ENCODE results near the gene PRDM16. TPM values are rescaled to one million over a fixed set of nuclear protein-coding genes. Genes with fewer than 3 reads are reported as not detected.

Gene PRDM16
- total and polyA plus RNA-seq, 4 donors, result 0.05 to 0.67 (median 0.19) TPM

DNA sequence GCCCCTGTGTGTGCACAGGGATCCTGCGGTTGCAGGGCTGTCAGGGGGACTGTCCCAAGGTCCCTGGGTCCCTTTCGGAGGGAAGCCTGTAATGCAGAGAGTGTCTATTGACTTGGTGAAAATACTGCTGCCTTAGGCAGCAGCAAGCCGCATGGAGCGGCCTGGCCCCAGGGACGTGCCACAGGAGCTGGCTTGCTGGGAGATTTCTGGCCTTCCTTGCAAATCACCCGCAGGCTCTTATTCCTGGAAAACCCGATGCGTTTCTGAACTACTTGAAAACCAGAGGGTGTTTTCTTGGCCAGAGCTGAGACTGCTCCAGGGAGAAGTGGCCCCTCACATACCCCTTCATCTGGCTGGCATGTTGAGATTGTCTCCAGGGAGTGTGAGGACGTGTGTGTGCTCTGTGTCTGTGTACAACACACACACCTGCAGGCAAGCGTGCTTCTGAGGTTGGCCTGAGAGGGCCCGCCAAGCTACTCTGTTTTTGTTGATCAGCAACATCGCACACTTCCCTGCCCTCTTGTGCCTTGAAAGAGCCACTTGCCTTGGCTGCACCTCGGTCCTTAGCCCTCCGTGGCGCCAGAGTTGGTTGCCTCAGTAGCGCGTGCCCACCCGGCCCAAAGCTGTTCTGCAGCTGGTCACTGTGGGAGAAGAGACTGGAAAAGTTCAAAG lies 10.5 kb downstream of the PRDM16 start:
- TF ChIP-seq TAF1 (conservative IDR thresholded peaks at IDR 0.05) (no peak), FOXA1 (IDR thresholded peaks at IDR 0.05) (no peak), SP1 (IDR thresholded peaks at IDR 0.05) (no peak), GABPA (IDR thresholded peaks at IDR 0.05 in 1 of 2, conservative IDR thresholded peaks at IDR 0.05 in 1 of 2) (no peak), NR2F2 (IDR thresholded peaks at IDR 0.05) (no peak), FOXA2 (IDR thresholded peaks at IDR 0.05) (no peak), RAD21 (IDR thresholded peaks at IDR 0.05) (no peak)
- TF ChIP-seq, protein P1, sequence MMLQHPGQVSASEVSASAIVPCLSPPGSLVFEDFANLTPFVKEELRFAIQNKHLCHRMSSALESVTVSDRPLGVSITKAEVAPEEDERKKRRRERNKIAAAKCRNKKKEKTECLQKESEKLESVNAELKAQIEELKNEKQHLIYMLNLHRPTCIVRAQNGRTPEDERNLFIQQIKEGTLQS (IDR thresholded peaks at IDR 0.05), result no peak
- TF ChIP-seq, protein P2, sequence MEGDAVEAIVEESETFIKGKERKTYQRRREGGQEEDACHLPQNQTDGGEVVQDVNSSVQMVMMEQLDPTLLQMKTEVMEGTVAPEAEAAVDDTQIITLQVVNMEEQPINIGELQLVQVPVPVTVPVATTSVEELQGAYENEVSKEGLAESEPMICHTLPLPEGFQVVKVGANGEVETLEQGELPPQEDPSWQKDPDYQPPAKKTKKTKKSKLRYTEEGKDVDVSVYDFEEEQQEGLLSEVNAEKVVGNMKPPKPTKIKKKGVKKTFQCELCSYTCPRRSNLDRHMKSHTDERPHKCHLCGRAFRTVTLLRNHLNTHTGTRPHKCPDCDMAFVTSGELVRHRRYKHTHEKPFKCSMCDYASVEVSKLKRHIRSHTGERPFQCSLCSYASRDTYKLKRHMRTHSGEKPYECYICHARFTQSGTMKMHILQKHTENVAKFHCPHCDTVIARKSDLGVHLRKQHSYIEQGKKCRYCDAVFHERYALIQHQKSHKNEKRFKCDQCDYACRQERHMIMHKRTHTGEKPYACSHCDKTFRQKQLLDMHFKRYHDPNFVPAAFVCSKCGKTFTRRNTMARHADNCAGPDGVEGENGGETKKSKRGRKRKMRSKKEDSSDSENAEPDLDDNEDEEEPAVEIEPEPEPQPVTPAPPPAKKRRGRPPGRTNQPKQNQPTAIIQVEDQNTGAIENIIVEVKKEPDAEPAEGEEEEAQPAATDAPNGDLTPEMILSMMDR (IDR thresholded peaks at IDR 0.05; ENCODE audit: low read depth, low read length, missing input control), result no peak
- H3K27ac ChIP-seq (ENCODE audit: low read depth in 1 of 2, low read length in 2 of 2), result no peak overlapping the region

DNA sequence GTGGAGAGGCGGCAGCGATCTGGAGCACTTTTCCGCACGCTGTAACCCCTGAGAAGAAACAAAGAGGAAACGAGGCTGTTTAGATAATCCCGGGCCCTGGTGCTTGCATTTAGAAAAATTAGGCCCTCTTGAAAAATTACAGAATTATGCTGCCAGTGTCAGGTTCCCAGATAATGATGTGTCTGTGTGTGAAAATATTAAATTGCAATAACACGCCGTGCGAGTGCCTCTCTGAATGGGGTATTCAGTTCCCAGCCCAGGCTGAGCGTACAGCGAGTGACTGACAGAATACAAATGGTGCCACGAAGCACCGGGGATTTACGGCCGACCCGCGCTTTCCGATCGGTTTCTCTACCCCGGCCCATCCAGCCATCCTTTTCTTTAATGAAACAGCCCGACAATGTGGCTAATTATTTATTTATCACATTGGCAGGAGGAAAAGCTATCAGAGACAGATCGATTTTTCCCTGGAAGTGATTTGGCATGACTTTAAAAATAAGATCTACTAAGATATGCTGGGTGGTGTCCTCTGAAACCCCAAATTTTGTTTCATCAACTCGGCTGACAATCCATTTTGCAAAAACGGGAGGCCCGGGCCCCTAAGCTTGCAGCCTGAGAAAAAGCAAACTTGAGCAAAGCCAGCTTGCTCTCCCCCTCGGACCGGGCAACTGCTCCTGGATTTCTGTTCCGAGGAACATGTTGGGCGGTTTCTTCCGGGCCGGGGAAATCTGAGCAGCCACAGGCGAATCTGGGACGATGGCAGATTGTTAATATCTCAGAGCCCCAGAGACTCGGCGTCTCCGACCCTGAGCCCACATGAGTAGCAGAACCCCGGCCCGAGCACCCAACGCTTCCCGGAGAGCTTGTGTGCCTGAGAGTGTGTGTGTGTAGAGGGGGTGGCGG lies 11.3 kb downstream of the PRDM16 start:
- no peak overlapping the region for H3K4me3 ChIP-seq (ENCODE audit: low read depth in 1 of 3, low read length in 3 of 3)
- TF ChIP-seq, protein P3, sequence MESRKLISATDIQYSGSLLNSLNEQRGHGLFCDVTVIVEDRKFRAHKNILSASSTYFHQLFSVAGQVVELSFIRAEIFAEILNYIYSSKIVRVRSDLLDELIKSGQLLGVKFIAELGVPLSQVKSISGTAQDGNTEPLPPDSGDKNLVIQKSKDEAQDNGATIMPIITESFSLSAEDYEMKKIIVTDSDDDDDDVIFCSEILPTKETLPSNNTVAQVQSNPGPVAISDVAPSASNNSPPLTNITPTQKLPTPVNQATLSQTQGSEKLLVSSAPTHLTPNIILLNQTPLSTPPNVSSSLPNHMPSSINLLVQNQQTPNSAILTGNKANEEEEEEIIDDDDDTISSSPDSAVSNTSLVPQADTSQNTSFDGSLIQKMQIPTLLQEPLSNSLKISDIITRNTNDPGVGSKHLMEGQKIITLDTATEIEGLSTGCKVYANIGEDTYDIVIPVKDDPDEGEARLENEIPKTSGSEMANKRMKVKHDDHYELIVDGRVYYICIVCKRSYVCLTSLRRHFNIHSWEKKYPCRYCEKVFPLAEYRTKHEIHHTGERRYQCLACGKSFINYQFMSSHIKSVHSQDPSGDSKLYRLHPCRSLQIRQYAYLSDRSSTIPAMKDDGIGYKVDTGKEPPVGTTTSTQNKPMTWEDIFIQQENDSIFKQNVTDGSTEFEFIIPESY (IDR thresholded peaks at IDR 0.05), result no peak
- TF ChIP-seq SP1 (IDR thresholded peaks at IDR 0.05), result no peak
- TF ChIP-seq, protein P4, sequence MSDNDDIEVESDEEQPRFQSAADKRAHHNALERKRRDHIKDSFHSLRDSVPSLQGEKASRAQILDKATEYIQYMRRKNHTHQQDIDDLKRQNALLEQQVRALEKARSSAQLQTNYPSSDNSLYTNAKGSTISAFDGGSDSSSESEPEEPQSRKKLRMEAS (IDR thresholded peaks at IDR 0.05), result no peak
- no peak for TF ChIP-seq NR2F2 (IDR thresholded peaks at IDR 0.05)
- no peak for TF ChIP-seq GABPA (IDR thresholded peaks at IDR 0.05 in 1 of 2, conservative IDR thresholded peaks at IDR 0.05 in 1 of 2)
- TF ChIP-seq, protein P1 (IDR thresholded peaks at IDR 0.05), result no peak
- TF ChIP-seq, protein P5, sequence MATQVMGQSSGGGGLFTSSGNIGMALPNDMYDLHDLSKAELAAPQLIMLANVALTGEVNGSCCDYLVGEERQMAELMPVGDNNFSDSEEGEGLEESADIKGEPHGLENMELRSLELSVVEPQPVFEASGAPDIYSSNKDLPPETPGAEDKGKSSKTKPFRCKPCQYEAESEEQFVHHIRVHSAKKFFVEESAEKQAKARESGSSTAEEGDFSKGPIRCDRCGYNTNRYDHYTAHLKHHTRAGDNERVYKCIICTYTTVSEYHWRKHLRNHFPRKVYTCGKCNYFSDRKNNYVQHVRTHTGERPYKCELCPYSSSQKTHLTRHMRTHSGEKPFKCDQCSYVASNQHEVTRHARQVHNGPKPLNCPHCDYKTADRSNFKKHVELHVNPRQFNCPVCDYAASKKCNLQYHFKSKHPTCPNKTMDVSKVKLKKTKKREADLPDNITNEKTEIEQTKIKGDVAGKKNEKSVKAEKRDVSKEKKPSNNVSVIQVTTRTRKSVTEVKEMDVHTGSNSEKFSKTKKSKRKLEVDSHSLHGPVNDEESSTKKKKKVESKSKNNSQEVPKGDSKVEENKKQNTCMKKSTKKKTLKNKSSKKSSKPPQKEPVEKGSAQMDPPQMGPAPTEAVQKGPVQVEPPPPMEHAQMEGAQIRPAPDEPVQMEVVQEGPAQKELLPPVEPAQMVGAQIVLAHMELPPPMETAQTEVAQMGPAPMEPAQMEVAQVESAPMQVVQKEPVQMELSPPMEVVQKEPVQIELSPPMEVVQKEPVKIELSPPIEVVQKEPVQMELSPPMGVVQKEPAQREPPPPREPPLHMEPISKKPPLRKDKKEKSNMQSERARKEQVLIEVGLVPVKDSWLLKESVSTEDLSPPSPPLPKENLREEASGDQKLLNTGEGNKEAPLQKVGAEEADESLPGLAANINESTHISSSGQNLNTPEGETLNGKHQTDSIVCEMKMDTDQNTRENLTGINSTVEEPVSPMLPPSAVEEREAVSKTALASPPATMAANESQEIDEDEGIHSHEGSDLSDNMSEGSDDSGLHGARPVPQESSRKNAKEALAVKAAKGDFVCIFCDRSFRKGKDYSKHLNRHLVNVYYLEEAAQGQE (IDR thresholded peaks at IDR 0.05), result no peak
- no peak for TF ChIP-seq JUND (IDR thresholded peaks at IDR 0.05)
- TF ChIP-seq TAF1 (conservative IDR thresholded peaks at IDR 0.05), result no peak
- no peak for TF ChIP-seq YY1 (IDR thresholded peaks at IDR 0.05)
- peaks cover 0 to 3% (median 0%) of the 10 kb centered on the region in 4 donors for H3K27me3 ChIP-seq (ENCODE audit: control insufficient read depth in 4 of 4, insufficient read depth in 4 of 4, low read length in 3 of 4)
- no peaks in the 10 kb centered on the region for H3K9me3 ChIP-seq (ENCODE audit: control insufficient read depth in 4 of 4, low read length in 3 of 4)
- H3K36me3 ChIP-seq (ENCODE audit: control insufficient read depth in 4 of 4, insufficient read depth in 3 of 4, low read depth in 1 of 4, low read length in 3 of 4), result no peaks in the 10 kb centered on the region
- no peaks in the 10 kb centered on the region for H3K4me1 ChIP-seq (ENCODE audit: control insufficient read depth in 4 of 4, insufficient read depth in 4 of 4, low read length in 3 of 4)
- H3K9ac ChIP-seq (ENCODE audit: low read depth in 1 of 2, low read length in 2 of 2), result no peak overlapping the region
- H3K27ac ChIP-seq (ENCODE audit: low read depth in 1 of 2, low read length in 2 of 2), result no peak overlapping the region
- no peak for DNase-seq (ENCODE audit: low spot score)
- WGBS, result 89% methylated on average over 41 of the region's 41 CpGs

More for the DNA sequence above, 10.5 kb downstream of the PRDM16 start:
- Histone ChIP-seq H3K9me3 (ENCODE audit: control insufficient read depth in 4 of 4, low read length in 3 of 4) (no peaks in the 10 kb centered on the region), H3K36me3 (ENCODE audit: control insufficient read depth in 4 of 4, insufficient read depth in 3 of 4, low read depth in 1 of 4, low read length in 3 of 4) (no peaks in the 10 kb centered on the region), H3K4me3 (ENCODE audit: low read depth in 1 of 3, low read length in 3 of 3) (no peak overlapping the region), H3K27me3 (ENCODE audit: control insufficient read depth in 4 of 4, insufficient read depth in 4 of 4, low read length in 3 of 4) (peaks cover 0 to 3% (median 0%) of the 10 kb centered on the region in 4 donors), H3K4me1 (ENCODE audit: control insufficient read depth in 4 of 4, insufficient read depth in 4 of 4, low read length in 3 of 4) (no peaks in the 10 kb centered on the region), H3K9ac (ENCODE audit: low read depth in 1 of 2, low read length in 2 of 2) (no peak overlapping the region)
- no peak for DNase-seq (ENCODE audit: low spot score)
- 87% methylated on average over 18 of the region's 18 CpGs for WGBS
